HL-60/S4 treated with phorbol 12-myristate 13-acetate at 8.2 ng/mL for 4 days and 3 days (cell line): ENCODE data around the gene DLX2.

Experiments used
- in situ Hi-C: fragments of 300-500 bp; cut with MboI; formaldehyde crosslinking; loops from 2 replicates; pipeline ENCODE4 v1.15.0; 2022; ENCODE audit warnings: low sequenced_read_pairs

The DLX2 gene

DNA sequence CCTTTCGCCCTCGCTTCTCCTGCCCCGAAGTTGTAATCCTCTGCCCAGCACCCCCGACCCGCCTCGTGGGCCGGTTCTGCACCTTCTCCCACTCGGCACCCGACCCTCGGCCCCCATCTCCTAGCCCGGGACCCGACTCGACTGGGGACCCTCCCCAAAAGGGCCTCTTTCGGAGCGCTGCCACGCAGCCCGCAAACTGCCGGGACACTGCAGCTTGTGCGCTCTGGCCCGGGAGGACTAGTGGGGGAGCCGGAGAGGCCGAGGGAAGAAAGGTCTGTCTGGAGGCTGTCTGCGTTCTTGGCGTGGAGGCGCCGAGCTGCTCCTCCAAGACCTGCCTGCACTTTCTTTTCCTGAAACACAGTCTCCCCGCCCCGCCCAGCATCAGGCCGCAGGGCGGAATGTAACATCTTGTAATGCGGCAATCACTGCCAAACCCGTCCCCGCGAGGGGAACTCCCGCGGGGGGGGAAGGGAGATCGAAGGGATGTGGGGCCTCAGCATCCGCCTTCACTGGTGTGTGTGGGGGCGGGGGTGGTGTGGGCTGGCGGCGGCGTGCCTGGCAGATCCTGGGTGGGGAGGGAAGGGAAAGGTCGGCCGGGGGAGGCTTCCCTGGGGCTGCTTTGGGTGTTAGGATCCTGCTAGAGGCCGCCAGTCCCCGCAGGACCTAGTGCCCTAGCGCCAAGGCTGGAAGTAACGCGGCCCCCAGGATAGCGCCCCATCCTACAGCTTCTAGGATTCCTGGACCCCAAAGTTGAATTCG lies 7.4 kb downstream of the DLX2 start:
- in situ Hi-C loops: no loop called here

DNA sequence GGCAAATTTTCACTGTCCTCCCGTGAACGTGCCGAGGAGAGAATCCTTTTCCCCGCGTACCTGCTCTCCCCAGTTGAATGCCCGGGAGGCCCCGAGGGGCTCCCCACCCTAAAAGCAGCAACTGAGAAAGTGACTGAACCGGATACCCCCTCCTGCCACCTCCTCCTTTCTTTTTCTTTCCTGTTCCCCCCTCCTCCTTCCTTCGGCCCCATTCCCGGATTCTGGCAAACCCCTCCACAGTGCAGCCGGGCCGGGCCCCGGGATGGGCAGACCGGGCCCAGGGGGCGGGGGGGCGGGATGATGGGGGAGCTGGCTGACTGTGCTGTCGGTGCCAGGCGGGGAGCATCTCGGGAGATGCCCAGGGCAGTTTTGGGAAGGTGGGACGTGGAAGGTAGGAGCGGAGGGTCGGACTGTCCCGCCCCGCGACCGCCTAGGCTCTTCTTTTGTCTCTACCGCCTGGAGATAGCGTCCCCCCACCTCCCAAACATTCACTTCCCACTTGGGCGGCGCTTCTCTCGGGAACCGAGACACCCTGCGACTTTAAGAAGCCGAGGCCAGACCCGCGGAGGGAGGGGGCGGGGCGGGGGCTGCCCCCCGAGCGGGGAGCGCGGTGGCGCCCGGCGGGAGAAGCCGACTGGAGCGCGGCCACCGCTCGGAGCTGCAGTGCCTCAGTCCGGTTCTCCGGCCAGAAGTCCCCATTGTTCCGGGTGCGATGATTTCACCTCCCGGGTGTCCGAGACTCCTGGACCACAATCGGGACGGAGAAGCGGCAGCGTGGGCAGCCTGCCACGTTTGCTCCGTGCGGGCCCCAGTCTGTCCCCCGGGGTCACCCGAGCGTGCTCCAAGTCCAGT lies 8.2 kb downstream of the DLX2 start:
- in situ Hi-C loops: no loop called here

DNA sequence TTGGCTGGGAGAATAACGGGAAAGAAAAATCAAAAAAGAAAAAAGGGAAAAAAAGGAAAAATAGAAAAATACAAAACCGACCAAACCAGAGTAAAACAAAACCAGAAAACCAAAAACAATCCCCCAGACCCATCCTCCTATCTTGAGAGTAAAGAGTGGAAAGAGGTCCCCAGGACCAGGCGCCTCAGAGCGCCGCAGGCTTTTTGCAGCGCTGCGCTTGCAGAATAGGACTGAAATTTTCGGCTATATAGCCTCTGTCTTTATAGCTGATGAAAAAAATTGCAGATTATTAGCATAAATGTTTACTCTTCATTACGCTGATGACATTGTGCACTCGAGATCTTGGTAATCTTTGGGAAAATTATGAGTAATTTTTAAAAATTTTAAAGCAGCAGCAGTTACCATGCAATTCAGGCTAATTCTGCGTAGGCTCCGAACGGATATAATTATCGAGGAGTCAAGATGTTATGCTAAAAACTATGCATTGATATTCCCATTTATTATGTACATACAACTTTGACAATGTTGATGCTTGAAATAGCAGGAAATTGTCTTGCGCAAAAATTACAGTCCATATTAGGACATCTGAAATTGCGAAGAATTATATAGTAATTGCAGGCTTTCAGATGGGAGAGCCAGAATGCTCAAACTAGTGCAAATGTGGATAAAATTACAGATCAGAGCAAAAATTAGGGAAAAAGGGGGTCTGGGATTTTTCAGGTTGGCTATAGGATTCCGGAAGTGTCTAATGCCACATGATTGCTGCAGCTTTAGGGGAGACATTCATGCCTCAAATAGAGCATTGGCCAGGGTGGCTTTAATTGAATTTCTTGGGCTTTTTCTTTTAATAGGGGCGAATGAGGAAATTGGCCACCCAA lies 9.0 kb downstream of the DLX2 start:
- in situ Hi-C loops: no loop called here

DNA sequence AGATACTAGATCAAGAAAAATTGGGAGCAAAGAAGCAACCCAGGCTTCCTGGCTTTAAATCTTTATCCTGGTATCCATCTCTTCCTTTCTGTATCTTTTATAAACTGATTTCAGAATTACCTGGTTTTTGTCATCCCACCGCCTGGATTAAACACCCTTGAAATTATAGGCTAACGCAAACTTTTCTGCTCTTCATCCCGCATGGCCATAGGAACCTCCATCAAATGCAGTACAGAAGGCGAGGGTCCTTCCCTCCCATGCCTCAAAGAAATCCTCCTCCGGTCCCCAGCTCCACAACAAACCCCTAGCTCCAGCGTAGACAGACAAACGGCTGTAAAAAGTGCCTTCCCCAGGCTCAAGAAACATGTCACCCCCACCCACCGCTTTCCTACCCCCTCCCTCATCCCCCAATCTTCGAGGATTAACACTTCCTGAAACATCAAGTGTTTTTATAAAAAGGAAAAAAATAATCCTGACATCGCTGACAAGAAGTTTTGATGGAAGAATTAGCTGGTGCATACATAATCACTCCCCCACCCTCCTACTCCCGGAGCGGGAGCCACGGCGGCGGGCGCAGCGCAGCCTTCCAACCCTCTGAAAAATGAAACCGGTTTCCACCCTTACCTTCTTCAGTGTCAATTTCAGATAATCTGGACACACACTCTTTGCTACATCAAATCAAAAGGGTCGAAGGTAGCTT lies 9.8 kb downstream of the DLX2 start:
- in situ Hi-C loops: no loop called here

DNA sequence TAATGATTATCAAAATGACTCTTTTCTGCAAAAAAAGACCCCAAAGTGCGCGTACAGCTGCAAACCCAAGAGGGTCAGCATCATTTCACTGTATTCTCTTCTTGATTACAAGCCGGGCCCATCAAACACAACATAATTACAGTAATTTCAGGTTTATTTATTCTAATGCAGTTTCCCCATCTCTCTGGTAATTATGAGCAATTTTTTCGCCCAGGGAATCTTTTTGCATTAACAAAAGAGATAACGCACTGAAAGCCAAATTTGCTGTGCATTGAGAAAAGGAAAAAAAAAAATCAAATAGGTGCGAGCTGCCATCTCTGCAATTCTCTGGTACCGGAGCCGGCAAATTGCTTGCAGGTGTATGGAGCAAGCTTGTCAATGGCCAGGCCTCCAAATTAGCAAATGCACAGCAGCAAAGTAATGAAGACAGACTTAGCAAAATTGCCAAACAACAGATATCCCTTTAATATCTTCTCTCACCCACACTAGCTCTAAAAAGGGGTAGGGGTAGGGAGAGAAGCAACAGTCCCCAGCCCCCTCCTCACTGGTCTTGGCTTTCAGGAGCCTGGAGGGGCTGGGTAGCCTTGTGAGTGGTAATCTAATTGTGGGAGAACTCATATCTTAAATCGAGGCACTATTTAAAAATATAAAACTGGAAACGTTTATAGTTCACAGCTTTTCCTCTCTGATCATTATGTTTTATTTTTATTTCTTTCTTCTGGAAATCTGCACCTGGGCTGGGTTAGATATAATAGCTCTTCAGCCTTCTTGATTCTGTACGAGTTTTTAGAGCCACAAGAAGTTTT lies 10.7 kb downstream of the DLX2 start:
- in situ Hi-C loops: no loop called here

DNA sequence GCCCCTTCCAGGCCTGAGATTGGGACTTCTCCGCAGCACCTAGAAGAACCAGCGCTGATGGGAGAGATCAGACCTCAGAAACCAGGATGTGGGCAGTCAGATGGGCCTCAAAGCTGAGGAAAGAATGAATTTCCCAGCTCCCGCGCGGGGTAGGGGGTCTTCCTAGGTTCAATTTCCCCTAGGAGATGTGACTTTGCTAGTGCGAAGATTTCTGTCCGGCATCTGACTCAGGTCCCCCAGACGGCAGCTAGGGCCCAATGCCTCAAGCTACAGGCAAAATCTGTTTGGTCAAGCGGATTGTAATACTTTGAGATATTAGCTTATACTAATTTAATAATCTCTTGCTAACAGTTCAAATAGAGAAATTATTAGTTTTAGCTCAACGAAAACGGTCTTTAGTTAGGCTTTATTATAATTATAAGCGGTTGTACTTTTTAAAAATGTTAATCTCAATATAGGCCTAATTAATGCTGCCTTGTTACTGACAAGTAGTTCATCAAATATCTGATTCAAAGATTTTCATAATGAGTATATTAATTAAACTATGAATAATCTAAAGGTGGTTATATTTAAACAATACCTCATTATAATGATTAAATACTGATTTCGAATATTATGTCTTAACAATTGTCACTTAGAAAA lies 11.6 kb downstream of the DLX2 start:
- in situ Hi-C loops: no loop called here

DNA sequence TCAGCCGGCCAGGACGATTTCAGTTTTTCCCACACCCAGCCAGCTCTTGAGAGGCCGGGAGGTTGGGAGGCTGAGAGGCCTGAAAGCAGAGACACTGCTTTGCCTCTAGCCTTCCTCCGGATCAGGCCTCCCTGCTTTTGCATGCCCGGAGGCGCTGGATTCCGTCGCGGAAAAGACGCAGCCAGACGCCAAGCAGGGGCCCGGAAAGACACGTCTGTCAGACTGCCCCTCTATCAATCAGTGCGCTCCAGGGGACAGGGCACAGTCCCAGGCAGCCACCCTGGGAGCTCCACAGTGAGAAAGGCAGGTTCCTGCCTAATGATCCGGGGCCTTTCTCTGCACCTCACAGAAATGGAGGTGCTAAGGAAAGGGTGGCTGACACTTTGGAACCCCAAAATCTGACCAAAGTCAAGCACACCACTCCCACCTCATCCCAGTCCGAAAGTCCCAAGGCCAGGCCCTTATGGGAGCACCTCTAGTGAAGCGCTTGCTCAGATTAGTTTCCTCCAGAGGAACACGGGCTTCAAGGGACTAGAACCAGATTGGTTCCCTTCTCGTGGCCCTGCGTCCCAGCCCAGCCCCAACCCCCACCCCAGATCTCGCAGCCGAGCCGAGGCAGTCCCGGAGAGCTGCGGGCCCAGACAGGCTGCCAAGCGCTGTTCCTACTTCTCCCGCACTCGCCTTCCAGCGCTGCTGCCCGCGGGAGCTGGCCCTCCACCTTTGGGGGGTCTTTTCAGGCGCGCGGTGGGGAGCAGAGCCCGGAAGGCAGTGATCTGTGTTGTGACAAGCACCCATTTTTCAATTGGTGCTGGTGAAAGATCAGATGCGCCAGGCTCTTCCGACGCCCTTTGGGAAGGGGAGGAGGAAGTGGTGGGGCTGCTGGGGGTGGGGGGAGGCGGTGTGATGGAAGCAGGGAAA lies 12.4 kb downstream of the DLX2 start:
- in situ Hi-C loops: no loop called here

DNA sequence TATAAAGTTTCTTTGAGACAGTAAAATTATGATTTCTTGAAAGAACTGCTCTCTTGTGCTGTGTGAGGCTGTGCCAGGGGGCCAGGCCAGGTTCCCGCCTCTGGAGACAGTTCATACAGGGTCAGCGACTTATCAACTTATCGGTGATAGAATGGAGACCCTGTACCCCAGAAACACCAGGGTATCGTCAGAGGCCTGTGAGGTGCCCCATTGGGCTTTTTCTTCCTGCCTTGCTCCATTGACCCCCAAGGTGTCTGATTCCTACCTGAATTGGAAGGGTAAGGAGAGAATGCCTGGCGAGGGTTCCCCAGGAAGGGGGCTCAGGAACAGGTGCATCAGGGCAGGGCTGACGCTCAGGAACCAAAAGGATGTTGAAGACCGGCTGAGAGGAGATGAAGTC lies 13.1 kb downstream of the DLX2 start:
- in situ Hi-C loops: no loop called here

DNA sequence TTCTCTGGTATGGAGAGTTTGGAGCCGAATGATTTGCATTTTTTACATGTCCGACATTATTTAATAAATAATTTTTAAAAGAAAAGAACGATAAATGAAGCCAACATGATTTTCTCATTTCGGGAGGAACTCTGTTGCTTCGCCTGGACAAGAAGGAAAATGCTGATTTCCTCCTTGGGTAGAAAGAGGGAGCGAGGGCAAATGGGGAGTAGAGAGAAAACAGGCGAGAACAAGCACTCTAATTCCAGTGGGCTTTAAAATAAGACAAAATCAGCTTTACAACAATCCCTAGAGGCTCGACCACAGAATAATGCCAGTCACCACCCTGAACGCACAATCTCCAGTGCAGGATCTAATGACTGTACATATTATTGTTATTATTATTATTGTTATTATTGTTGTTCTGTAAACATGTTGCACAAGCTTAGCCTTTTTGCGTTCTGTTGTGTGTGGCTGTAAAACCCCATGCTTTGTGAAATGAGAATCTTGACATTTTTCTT lies 13.6 kb downstream of the DLX2 start:
- in situ Hi-C loops: no loop called here

DNA sequence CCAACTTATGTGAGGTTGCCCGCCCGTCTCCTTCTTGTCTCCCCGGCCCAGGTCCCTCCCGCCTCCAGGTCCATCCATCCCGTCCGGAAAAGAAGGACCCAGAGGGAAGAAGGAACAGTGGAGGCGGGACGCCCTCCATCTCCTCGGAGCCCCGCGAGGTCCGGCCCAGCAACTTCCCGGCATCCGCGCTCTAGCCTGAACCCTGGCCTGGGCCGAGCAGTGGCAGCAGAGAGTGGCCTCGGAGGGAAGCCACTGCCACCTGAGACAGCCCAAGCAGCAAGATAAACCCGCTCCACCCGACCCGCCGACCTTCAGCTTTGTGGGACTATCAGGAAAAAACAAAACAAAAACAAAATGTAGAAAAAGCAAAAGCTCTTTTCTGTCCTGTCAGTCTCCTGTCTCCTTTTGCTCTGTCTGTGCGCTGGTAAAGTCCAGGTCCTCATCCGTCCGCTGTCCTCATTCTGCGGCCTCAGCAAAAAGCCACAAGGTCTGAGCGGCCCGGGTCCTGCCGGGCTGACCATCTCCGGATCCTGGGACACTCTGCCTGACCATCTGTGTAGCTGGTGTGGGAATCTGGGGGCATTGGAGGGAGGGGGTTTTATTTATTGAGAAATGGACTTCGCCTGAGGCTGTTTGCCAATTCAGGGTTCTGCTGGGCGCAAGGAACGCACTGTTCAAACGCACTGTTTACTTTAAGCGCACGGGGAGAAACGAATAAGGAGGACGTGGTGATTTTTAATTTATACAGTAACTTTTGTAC lies 14.3 kb downstream of the DLX2 start:
- in situ Hi-C loops: no loop called here

DNA sequence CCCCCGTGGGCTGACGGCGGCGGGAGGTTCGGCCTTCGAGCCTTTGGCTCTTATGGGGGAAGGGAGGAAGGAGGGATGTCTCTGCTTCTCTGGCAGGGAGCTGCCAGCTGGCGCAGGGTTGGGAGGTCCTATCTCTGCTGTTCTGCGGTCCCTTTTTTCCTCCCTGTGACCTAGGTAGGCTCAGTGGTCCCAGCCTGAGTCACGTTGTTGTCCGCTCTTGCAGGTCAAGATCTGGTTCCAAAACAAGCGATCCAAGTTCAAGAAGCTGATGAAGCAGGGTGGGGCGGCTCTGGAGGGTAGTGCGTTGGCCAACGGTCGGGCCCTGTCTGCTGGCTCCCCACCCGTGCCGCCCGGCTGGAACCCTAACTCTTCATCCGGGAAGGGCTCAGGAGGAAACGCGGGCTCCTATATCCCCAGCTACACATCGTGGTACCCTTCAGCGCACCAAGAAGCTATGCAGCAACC lies 14.9 kb downstream of the DLX2 start:
- in situ Hi-C loops: no loop called here

DNA sequence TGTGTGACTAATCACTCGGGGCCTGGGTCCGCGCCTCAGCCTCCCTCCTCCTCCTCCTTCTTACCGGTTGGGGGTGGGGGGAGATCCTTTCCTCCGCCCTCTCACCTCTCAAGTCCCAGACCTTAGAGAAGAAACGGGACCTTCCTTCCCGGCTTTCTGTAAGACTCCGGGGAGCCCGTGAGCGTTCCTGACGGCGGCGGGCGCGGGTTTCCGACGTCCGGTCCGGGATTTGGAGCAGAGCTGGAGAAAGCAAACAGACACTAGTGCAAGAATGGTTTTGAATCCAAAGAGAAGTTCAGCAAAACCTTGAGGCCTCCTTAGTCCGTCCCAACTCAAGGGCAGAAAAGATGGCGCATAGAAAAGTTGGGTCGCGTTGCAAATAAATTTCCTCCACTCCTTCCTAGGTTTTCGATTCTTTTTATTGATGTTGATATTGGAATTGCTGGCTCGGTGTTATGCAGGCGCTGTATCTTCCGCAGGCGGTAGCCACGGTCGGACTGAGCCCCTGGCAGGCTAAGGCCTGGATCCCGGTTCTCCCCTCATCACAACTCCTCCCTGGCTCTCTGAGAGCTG lies 15.4 kb downstream of the DLX2 start:
- in situ Hi-C loops: no loop called here

DNA sequence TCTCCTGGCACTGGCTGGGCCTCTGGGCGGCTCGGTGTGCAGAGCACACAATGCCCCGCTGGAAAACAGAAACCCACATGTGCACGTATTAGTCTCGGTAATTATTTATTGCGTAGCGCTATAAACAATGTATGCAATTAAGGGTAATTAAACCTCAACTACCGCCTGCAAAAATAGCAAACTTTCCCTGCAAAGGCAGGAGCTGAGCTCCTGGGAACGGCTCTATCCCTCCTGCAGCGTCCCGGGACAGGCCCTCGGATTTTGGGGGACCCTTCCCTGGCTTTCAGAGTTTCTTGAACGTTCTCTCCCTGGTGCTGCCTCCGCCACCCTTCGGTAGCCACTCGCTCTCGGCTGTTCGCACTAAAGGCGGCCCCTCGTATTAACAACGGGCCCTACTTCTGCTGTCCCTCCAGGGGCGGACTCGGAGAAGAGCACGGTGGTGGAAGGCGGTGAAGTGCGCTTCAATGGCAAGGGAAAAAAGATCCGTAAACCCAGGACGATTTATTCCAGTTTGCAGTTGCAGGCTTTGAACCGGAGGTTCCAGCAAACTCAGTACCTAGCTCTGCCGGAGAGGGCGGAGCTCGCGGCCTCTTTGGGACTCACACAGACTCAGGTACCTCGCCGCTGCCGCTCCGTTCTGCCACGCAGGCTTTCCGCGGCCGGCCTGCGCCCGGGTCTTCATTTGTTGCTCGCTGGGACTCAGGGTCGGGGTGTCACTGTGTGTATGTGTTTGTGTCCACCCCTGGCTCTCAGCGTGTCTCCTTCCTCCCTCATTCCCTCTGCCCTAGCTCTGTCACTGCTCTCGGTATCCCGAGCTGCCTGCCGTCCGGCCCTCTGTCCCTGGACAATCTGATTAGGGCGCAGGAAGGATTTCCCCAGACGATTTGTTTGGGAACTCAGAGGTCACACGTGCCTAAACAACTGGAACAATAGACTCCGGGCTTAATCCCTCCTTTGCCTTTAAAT lies 16.2 kb downstream of the DLX2 start:
- in situ Hi-C loops: no loop called here

DNA sequence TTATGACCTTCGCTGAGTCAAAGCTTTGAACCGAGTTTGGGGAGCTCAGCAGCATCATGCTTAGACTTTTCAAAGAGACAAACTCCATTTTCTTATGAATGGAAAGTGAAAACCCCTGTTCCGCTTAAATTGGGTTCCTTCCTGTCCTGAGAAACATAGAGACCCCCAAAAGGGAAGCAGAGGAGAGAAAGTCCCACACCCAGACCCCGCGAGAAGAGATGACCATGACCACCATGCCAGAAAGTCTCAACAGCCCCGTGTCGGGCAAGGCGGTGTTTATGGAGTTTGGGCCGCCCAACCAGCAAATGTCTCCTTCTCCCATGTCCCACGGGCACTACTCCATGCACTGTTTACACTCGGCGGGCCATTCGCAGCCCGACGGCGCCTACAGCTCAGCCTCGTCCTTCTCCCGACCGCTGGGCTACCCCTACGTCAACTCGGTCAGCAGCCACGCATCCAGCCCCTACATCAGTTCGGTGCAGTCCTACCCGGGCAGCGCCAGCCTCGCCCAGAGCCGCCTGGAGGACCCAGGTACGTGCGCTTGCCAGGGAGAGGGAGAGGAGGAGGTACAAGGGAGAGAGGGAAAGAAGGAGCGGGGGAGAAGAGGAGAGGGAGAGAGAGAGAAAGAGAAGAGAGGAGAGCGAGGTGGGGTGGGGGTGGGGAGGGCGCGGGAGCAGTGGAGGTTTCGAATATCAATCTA lies 17.1 kb downstream of the DLX2 start, which contains the start of gene DLX1:
DLX1 (plus strand) TSS at position 48 of the 700 bp plus-strand sequence; CDS start at position 219, 171 bp downstream.
- in situ Hi-C loops: no loop called here
